H9 (cell line): ENCODE measurements around the gene FOSL2. TPM values are rescaled to one million over a fixed set of nuclear protein-coding genes. Genes with fewer than 3 reads are reported as not detected.

Experiments used
- DNase-seq: peaks from one replicate; pipeline ENCODE4 v3.0.0-alpha.2; 2017
- H2AFZ ChIP-seq: one replicate; pipeline ENCODE4 v1.6.1; 2013; ENCODE audit warnings: mild to moderate bottlenecking, low read length, control low read depth, moderate library complexity
- H2AK5ac ChIP-seq: 2 replicates; pipeline ENCODE4 v1.6.1; 2013; ENCODE audit warnings: low read length, control low read depth, mixed read lengths; ENCODE audit not compliant: insufficient read length
- H2BK120ac ChIP-seq: one replicate; pipeline ENCODE4 v1.6.1; 2013; ENCODE audit warnings: low read depth, mild to moderate bottlenecking, low read length, control low read depth, inconsistent platforms; ENCODE audit not compliant: poor library complexity, severe bottlenecking
- H2BK12ac ChIP-seq: 2 replicates; pipeline ENCODE4 v1.6.1; 2013; ENCODE audit warnings: low read length, control low read depth, mixed read lengths, low read depth; ENCODE audit not compliant: insufficient read length
- H2BK15ac ChIP-seq: 2 replicates; pipeline ENCODE4 v1.6.1; 2013; ENCODE audit warnings: low read depth, low read length, control low read depth
- H2BK20ac ChIP-seq: one replicate; pipeline ENCODE4 v1.6.1; 2013; ENCODE audit warnings: low read depth, mild to moderate bottlenecking, low read length, control low read depth, inconsistent platforms; ENCODE audit not compliant: poor library complexity, severe bottlenecking
- H2BK5ac ChIP-seq: 2 replicates; pipeline ENCODE4 v1.6.1; 2013; ENCODE audit warnings: low read length, control low read depth, mixed read lengths; ENCODE audit not compliant: insufficient read length
- H3K14ac ChIP-seq: 2 replicates; pipeline ENCODE4 v1.6.1; 2013; ENCODE audit warnings: low read length, control low read depth; ENCODE audit not compliant: insufficient read depth
- H3K18ac ChIP-seq: 2 replicates; pipeline ENCODE4 v1.6.1; 2013; ENCODE audit warnings: low read depth, mild to moderate bottlenecking, mixed read lengths, low read length, control low read depth; ENCODE audit not compliant: insufficient read length
- H3K23ac ChIP-seq: 2 replicates; pipeline ENCODE4 v1.6.1; 2013; ENCODE audit warnings: low read length, control low read depth, mixed read lengths, low read depth; ENCODE audit not compliant: insufficient read length
- H3K23me2 ChIP-seq: 2 replicates; pipeline ENCODE4 v1.6.1; 2013; ENCODE audit warnings: low read depth, mild to moderate bottlenecking, mixed read lengths, low read length, control low read depth; ENCODE audit not compliant: insufficient read length, poor library complexity, severe bottlenecking
- H3K27ac ChIP-seq: 2 replicates; pipeline ENCODE4 v1.5.1; 2013; ENCODE audit warnings: low read length, control low read depth, mixed read lengths, low read depth; ENCODE audit not compliant: insufficient read length
- H3K27me3 ChIP-seq: 2 replicates; pipeline ENCODE4 v1.6.1; 2013; ENCODE audit warnings: low read length, control low read depth, inconsistent platforms; ENCODE audit not compliant: insufficient read depth
- H3K4ac ChIP-seq: 2 replicates; pipeline ENCODE4 v1.6.1; 2013; ENCODE audit warnings: low read depth, mild to moderate bottlenecking, control low read depth, inconsistent platforms, low read length, moderate library complexity
- H3K4me1 ChIP-seq: 2 replicates; pipeline ENCODE4 v1.6.1; 2013; ENCODE audit warnings: low read length, control low read depth, inconsistent platforms; ENCODE audit not compliant: insufficient read depth
- H3K4me2 ChIP-seq: 2 replicates; pipeline ENCODE4 v1.6.1; 2013; ENCODE audit warnings: low read length, control low read depth, mixed read lengths; ENCODE audit not compliant: insufficient read length, insufficient read depth
- H3K56ac ChIP-seq: 2 replicates; pipeline ENCODE4 v1.6.1; 2013; ENCODE audit warnings: low read depth, mild to moderate bottlenecking, mixed read lengths, low read length, control low read depth; ENCODE audit not compliant: insufficient read length
- H3K79me1 ChIP-seq: 2 replicates; pipeline ENCODE4 v1.6.1; 2013; ENCODE audit warnings: low read depth, mild to moderate bottlenecking, moderate library complexity, low read length, control low read depth, inconsistent platforms; ENCODE audit not compliant: insufficient read depth, poor library complexity, severe bottlenecking
- H3K79me2 ChIP-seq: 2 replicates; pipeline ENCODE4 v1.6.1; 2013; ENCODE audit warnings: low read length, control low read depth, inconsistent platforms; ENCODE audit not compliant: insufficient read depth
- H3K9ac ChIP-seq: 2 replicates; pipeline ENCODE4 v1.6.1; 2013; ENCODE audit warnings: low read length, control low read depth, mixed read lengths; ENCODE audit not compliant: insufficient read length; ENCODE audit errors: extremely low read depth
- H3K9me3 ChIP-seq: one replicate; pipeline ENCODE4 v1.6.1; 2013; ENCODE audit warnings: low read depth, low read length, inconsistent platforms; ENCODE audit not compliant: control insufficient read depth
- H3T11ph ChIP-seq: one replicate; pipeline ENCODE4 v1.6.1; 2013; ENCODE audit warnings: mild to moderate bottlenecking, low read length, control low read depth, inconsistent platforms
- H4K20me1 ChIP-seq: one replicate; pipeline ENCODE4 v1.6.1; 2013; ENCODE audit not compliant: control insufficient read depth, insufficient read length, insufficient read depth
- H4K5ac ChIP-seq: 2 replicates; pipeline ENCODE4 v1.6.1; 2013; ENCODE audit warnings: low read depth, mild to moderate bottlenecking, mixed read lengths, low read length, control low read depth; ENCODE audit not compliant: insufficient read length
- H4K8ac ChIP-seq: replicated peaks from 2 replicates; pipeline ENCODE4 v1.6.1; 2013; ENCODE audit warnings: low read length, control low read depth, mixed read lengths, low read depth; ENCODE audit not compliant: insufficient read length
- H4K91ac ChIP-seq: 2 replicates; pipeline ENCODE4 v1.6.1; 2013; ENCODE audit warnings: low read depth, mild to moderate bottlenecking, moderate library complexity, mixed read lengths, low read length, control low read depth; ENCODE audit not compliant: insufficient read length
- H3K27ac Mint-ChIP-seq, 3 experiments: 2 replicates in 2 of 3; 3 replicates in 1 of 3; pipeline ENCODE4 v1.8.0; 2020 to 2021; ENCODE audit warnings: mixed read lengths in 3 of 3, mild to moderate bottlenecking in 1 of 3, moderate library complexity in 1 of 3
- H3K27me3 Mint-ChIP-seq: 2 replicates; pipeline ENCODE4 v1.8.0; 2021; ENCODE audit warnings: low read depth, mild to moderate bottlenecking, moderate library complexity, mixed read lengths
- H3K36me3 Mint-ChIP-seq, 3 experiments: 2 replicates in 2 of 3; 3 replicates in 1 of 3; pipeline ENCODE4 v1.8.0; 2020 to 2021; ENCODE audit warnings: low read depth in 3 of 3, mixed read lengths in 3 of 3; ENCODE audit not compliant: insufficient read depth in 1 of 3
- H3K4me1 Mint-ChIP-seq, 2 experiments: 2 replicates each; pipeline ENCODE4 v1.8.0; 2020; ENCODE audit warnings: mixed read lengths in 2 of 2
- H3K4me3 Mint-ChIP-seq, 2 experiments: 2 replicates in 1 of 2; 3 replicates in 1 of 2; pipeline ENCODE4 v1.8.0; 2020 to 2021; ENCODE audit warnings: mild to moderate bottlenecking in 2 of 2, mixed read lengths in 2 of 2, moderate library complexity in 1 of 2
- H3K9me3 Mint-ChIP-seq, 2 experiments: 2 replicates in 1 of 2; 3 replicates in 1 of 2; pipeline ENCODE4 v1.8.0; 2020; ENCODE audit warnings: mild to moderate bottlenecking in 2 of 2, mixed read lengths in 2 of 2, moderate library complexity in 1 of 2
- CTCF ChIP-seq: fragments of 200-600 bp; sonication (generic); conservative IDR thresholded peaks from 3 replicates; pipeline ENCODE4 v1.8.0; 2021; ENCODE audit warnings: antibody characterized with exemption, mild to moderate bottlenecking
- WGBS: extraction: QIAGEN DNeasy Blood & Tissue Kit; methylation state at CpG from one replicate; pipeline ENCODE4 v1.1.7; 2013; ENCODE audit warnings: missing lambda C conversion rate, low lambda C conversion rate, mixed read lengths; ENCODE audit not compliant: insufficient read length; ENCODE audit errors: extremely low coverage; 5-methylcytosine and 5-hydroxymethylcytosine counted together
- total RNA-seq: library from RNA; stranded (reverse); gene quantifications from 2 replicates; pipeline ENCODE4 v1.2.1, GENCODE V29; 2021

Gene FOSL2
- total RNA-seq, 1 experiment from 2014 or later: 7.4 TPM

GRCh38 chr2:28435241-28435640, 42.6 kb downstream of the FOSL2 start:
- Histone ChIP-seq H2BK20ac (no peak overlapping the region), H3K23me2 (no peaks in the 10 kb centered on the region), H3K4me1 (no peaks in the 10 kb centered on the region; the same call in 1 of the 2 replicates), H2BK15ac (no peak overlapping the region), H3T11ph (no peak overlapping the region), H3K4me2 (no peak overlapping the region), H3K79me1 (no peaks in the 10 kb centered on the region), H3K14ac (no peak overlapping the region), H4K91ac (no peak overlapping the region), H3K27ac (no peak overlapping the region), H3K27me3 (no peaks in the 10 kb centered on the region), H2AK5ac (no peak overlapping the region), H3K23ac (no peak overlapping the region), H3K9ac (no peak overlapping the region), H2BK12ac (no peak overlapping the region), H4K20me1 (no peaks in the 10 kb centered on the region), H4K5ac (no peak overlapping the region), H2BK120ac (no peak overlapping the region), H3K9me3 (no peaks in the 10 kb centered on the region), H2AFZ (no peak overlapping the region), H3K18ac (no peak overlapping the region), H3K56ac (no peak overlapping the region), H4K8ac (no peak overlapping the region), H3K4ac (no peak overlapping the region), H2BK5ac (no peak overlapping the region), H3K79me2 (no peaks in the 10 kb centered on the region)
- Mint-ChIP-seq H3K27ac (no peak overlapping the region), H3K9me3 (peaks cover 6 to 13% of the 10 kb centered on the region in 2 experiments), H3K4me3 (no peak overlapping the region), H3K27me3 (peaks cover 2% of the 10 kb centered on the region; the same call in 1 of the 2 replicates), H3K4me1 (peaks cover 6 to 9% of the 10 kb centered on the region in 2 experiments), H3K36me3 (no peaks in the 10 kb centered on the region; a peak in 2 of 7 replicates)
- no peak for DNase-seq
- no CpG with 5 or more reads among the region's 4 CpGs for WGBS
- TF ChIP-seq CTCF: no peak
